ENCODE measurements around the gene RASSF6.

GRCh38 chr4:73661646-73662119 lies 41.4 kb upstream of the RASSF6 start:
- TF ChIP-seq CTCF (IDR thresholded peaks at IDR 0.05; ENCODE audit: poor library complexity, severe bottlenecking), result no peak
- no peak for TF ChIP-seq RAD21 (conservative IDR thresholded peaks at IDR 0.05)
- TF ChIP-seq EP300 (conservative IDR thresholded peaks at IDR 0.05; ENCODE audit: poor library complexity, severe bottlenecking), result no peak
